ENCODE results near the gene CPD. TPM values are rescaled to one million over a fixed set of nuclear protein-coding genes. Genes with fewer than 3 reads are reported as not detected.
A peak's percentile ranks its signal among the peaks of the same experiment; 100 is the strongest.

The CPD gene
- total and polyA plus RNA-seq, 2 donors from 2014 or later: 11.6 to 139 TPM

DNA sequence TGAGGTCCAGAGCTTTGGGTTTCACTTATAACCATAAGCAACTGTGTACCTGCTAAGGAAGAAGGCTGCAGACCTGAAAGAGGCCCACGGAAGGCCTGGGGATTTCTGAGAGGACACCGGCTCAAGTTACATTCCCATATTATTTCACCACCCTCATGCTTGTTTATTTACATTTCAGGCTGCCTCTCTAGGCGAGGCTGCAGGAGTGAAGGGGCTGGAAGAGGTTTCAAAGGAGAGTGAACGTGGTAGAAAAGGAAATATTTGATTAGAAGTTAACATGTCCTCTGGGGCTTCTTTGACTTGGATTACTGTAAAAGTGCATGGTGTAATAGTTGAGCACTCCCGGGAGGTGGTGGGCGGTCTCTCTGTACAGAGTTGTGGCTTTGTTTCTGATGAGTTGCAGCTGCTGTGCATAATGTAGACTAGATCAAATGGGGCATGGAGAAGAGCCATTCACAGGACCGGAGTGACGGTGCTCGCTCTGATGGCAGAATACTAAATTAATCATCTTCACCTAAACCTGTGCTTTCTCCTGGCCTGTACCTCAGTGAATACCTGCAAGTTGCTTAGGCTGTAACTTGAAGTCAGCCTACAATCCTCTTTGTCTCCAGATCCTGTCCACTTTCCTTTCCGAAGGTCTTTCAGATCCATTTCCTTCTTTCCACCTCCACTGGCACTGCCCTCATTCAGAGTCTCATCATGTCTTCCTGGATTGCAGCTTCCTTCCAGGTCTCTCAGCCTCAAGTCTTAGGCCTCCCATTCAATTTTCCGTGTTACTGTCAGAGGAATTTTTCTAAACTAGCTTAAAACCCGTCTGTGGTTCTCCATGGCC is 1.9 kb upstream of the CPD start:
- DNase-seq (peak; percentile 75 to 95 (median 86)), FAIRE-seq (no peak)
- Histone ChIP-seq H3K9ac (ENCODE audit: low read length in 3 of 3) (no peak overlapping the region), H3K4me3 (ENCODE audit: low read length in 3 of 3) (peak overlapping the region in 1 of 3 donors; percentile 35), H3K27me3 (ENCODE audit: control insufficient read depth, insufficient read depth, low read length) (no peaks in the 10 kb centered on the region), H3K27ac (ENCODE audit: low read depth in 2 of 2, low read length in 2 of 2) (no peak overlapping the region), H3K9me3 (ENCODE audit: control insufficient read depth in 2 of 3, insufficient read depth in 1 of 3, low read length in 3 of 3) (no peaks in the 10 kb centered on the region), H3K4me1 (ENCODE audit: control insufficient read depth in 2 of 3, insufficient read depth in 2 of 3, low read depth in 1 of 3, low read length in 3 of 3) (peaks cover 0 to 11% (median 11%) of the 10 kb centered on the region in 3 donors), H3K36me3 (ENCODE audit: control insufficient read depth in 2 of 3, insufficient read depth in 3 of 3, low read length in 3 of 3) (no peaks in the 10 kb centered on the region)
- TF ChIP-seq, protein P1, sequence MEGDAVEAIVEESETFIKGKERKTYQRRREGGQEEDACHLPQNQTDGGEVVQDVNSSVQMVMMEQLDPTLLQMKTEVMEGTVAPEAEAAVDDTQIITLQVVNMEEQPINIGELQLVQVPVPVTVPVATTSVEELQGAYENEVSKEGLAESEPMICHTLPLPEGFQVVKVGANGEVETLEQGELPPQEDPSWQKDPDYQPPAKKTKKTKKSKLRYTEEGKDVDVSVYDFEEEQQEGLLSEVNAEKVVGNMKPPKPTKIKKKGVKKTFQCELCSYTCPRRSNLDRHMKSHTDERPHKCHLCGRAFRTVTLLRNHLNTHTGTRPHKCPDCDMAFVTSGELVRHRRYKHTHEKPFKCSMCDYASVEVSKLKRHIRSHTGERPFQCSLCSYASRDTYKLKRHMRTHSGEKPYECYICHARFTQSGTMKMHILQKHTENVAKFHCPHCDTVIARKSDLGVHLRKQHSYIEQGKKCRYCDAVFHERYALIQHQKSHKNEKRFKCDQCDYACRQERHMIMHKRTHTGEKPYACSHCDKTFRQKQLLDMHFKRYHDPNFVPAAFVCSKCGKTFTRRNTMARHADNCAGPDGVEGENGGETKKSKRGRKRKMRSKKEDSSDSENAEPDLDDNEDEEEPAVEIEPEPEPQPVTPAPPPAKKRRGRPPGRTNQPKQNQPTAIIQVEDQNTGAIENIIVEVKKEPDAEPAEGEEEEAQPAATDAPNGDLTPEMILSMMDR (IDR thresholded peaks at IDR 0.05; ENCODE audit: borderline replicate concordance, extremely low read depth, insufficient read depth): no peak
- intact Hi-C loops (cut with DNase I): no loop called here

DNA sequence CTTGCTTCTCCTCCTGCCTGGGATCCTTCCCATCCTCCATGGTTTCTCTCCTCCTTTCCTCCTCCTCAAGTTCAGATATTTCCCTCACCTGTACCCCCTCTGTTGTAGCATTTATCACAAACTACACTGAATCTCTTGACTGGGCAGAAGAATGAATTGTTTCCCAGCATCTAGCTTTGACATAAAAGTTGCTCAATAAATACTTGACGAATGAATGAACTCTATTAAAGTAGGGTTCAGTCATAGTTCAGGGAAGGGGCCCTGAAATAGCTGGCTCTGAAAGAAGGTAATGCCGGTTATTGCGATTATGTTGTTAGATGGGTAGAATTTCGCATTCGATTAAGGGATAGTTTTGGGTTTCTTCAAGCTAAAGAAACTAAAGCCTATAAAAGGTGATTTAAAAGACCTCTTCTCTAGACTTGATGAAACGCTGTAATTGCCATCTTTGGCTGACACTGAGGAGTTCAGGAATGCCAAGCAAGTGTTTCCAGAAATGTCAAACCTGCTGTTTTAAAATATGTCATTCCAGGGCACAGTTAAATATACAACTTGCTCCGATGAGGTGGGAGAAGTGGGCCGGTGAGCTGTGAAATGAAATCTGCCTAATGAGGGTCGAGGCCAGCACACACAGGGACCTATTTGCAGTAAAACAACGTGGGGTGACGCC is 1.0 kb upstream of the CPD start:
- DNase-seq (peak in 1 of 5 donors; percentile 44), FAIRE-seq (no peak)
- Histone ChIP-seq H3K9ac (ENCODE audit: low read length in 3 of 3) (peak overlapping the region in 1 of 3 donors; percentile 81), H3K9me3 (ENCODE audit: control insufficient read depth in 2 of 3, insufficient read depth in 1 of 3, low read length in 3 of 3) (no peaks in the 10 kb centered on the region), H3K4me3 (ENCODE audit: low read length in 3 of 3) (peak overlapping the region; percentile 60 to 90 (median 81)), H3K27ac (ENCODE audit: low read depth in 2 of 2, low read length in 2 of 2) (peak overlapping the region in 1 of 2 donors; percentile 61), H3K27me3 (ENCODE audit: control insufficient read depth, insufficient read depth, low read length) (no peaks in the 10 kb centered on the region), H3K36me3 (ENCODE audit: control insufficient read depth in 2 of 3, insufficient read depth in 3 of 3, low read length in 3 of 3) (no peaks in the 10 kb centered on the region), H3K4me1 (ENCODE audit: control insufficient read depth in 2 of 3, insufficient read depth in 2 of 3, low read depth in 1 of 3, low read length in 3 of 3) (peaks cover 4 to 11% (median 11%) of the 10 kb centered on the region in 3 donors)
- TF ChIP-seq, protein P1 (IDR thresholded peaks at IDR 0.05; ENCODE audit: borderline replicate concordance, extremely low read depth, insufficient read depth): no peak
- intact Hi-C loops (cut with DNase I): no loop called here

DNA sequence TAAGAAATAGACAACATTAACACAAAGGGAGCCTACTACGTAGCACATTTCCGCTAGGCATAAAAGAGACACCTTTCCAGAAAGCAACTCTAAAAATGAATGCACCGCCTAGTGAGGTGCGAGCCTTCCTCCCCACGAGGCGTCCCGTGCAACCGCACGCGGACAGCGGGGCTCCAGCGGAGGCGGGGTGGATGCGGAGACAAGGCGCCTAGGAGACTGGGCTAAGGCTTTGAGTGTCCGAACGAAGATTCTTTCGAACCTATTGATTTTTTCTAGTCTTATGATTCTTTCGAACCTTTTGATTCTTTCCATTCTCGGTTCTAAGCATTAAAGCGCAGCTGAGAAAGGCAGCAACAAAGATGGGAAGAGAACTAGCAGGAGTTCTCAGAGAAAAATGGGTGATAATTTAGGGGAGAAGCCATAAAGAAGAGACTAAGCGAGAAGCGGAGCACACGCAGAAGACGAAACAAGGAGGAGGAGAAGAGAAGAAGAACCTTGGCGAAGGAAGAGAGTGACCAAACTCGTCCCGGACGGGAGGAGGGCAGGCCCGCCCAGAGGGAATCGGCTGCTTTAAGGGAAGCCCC is 394 bp upstream of the CPD start:
- TF ChIP-seq, protein P1 (IDR thresholded peaks at IDR 0.05; ENCODE audit: borderline replicate concordance, extremely low read depth, insufficient read depth): peak; percentile 33
- H3K4me1 ChIP-seq (ENCODE audit: control insufficient read depth in 2 of 3, insufficient read depth in 2 of 3, low read depth in 1 of 3, low read length in 3 of 3): peaks cover 4 to 11% (median 11%) of the 10 kb centered on the region in 3 donors
- no peaks in the 10 kb centered on the region for H3K36me3 ChIP-seq (ENCODE audit: control insufficient read depth in 2 of 3, insufficient read depth in 3 of 3, low read length in 3 of 3)
- DNase-seq: peak in 3 of 5 donors; percentile 45 to 69 (median 69)
- H3K27ac ChIP-seq (ENCODE audit: low read depth in 2 of 2, low read length in 2 of 2): peak overlapping the region; percentile 61 to 81
- FAIRE-seq: no peak
- intact Hi-C loops (cut with DNase I): no loop called here
- H3K4me3 ChIP-seq (ENCODE audit: low read length in 3 of 3): peak overlapping the region; percentile 60 to 90 (median 81)
- peak overlapping the region; percentile 13 to 81 (median 46) for H3K9ac ChIP-seq (ENCODE audit: low read length in 3 of 3)
- H3K27me3 ChIP-seq (ENCODE audit: control insufficient read depth, insufficient read depth, low read length): no peaks in the 10 kb centered on the region
- no peaks in the 10 kb centered on the region for H3K9me3 ChIP-seq (ENCODE audit: control insufficient read depth in 2 of 3, insufficient read depth in 1 of 3, low read length in 3 of 3)
